Measurements from ENCODE around the gene FOXP1.
A peak's percentile ranks its signal among the peaks of the same experiment; 100 is the strongest.

FOXP1 gene

GRCh38 chr3:71304684-71305083 lies 278.8 kb downstream of the FOXP1 start:
- Histone ChIP-seq H3K79me2 (ENCODE audit: insufficient read depth, low read length) (peaks cover 79% of the 10 kb centered on the region), H3K4me1 (ENCODE audit: insufficient read depth, low read length, severe bottlenecking) (peaks cover 100% of the 10 kb centered on the region), H3K4me3 (ENCODE audit: low read depth, low read length, poor library complexity, severe bottlenecking) (peak overlapping the region; percentile 68), H3K9ac (ENCODE audit: low read length) (peak overlapping the region; percentile 70), H2AFZ (ENCODE audit: low read length) (no peak overlapping the region), H3K27me3 (ENCODE audit: insufficient read depth, low read length) (no peaks in the 10 kb centered on the region), H3K9me3 (ENCODE audit: low read length) (no peaks in the 10 kb centered on the region), H3K36me3 (ENCODE audit: insufficient read depth, low read length) (peaks cover 8% of the 10 kb centered on the region; the same call in 1 of the 2 replicates), H3K9me2 (ENCODE audit: low read depth, low read length) (no peaks in the 10 kb centered on the region), H3F3A (ENCODE audit: insufficient read depth, low read length) (no peaks in the 10 kb centered on the region), H4K20me1 (ENCODE audit: insufficient read depth, low read length) (no peaks in the 10 kb centered on the region), H3K4me2 (ENCODE audit: low read length) (peak overlapping the region; percentile 90), H3K27ac (ENCODE audit: low read depth, low read length, poor library complexity, severe bottlenecking) (peak overlapping the region; percentile 82)
- TF ChIP-seq CTCF (IDR thresholded peaks at IDR 0.05; ENCODE audit: low read length) (peak; percentile 57), EZH2 (IDR thresholded peaks at IDR 0.05; ENCODE audit: borderline replicate concordance, low read length) (no peak)

GRCh38 chr3:71304247-71304646 lies 279.3 kb downstream of the FOXP1 start:
- Histone ChIP-seq H3K79me2 (ENCODE audit: insufficient read depth, low read length) (peaks cover 83% of the 10 kb centered on the region), H4K20me1 (ENCODE audit: insufficient read depth, low read length) (no peaks in the 10 kb centered on the region), H3K9me3 (ENCODE audit: low read length) (no peaks in the 10 kb centered on the region), H3K27ac (ENCODE audit: low read depth, low read length, poor library complexity, severe bottlenecking) (peak overlapping the region; percentile 82), H3K27me3 (ENCODE audit: insufficient read depth, low read length) (no peaks in the 10 kb centered on the region), H3K9me2 (ENCODE audit: low read depth, low read length) (no peaks in the 10 kb centered on the region), H3K4me2 (ENCODE audit: low read length) (peak overlapping the region; percentile 90), H3F3A (ENCODE audit: insufficient read depth, low read length) (no peaks in the 10 kb centered on the region), H2AFZ (ENCODE audit: low read length) (no peak overlapping the region), H3K9ac (ENCODE audit: low read length) (peak overlapping the region; percentile 70), H3K4me3 (ENCODE audit: low read depth, low read length, poor library complexity, severe bottlenecking) (peak overlapping the region; percentile 68), H3K4me1 (ENCODE audit: insufficient read depth, low read length, severe bottlenecking) (peaks cover 96% of the 10 kb centered on the region), H3K36me3 (ENCODE audit: insufficient read depth, low read length) (peaks cover 9% of the 10 kb centered on the region; the same call in 1 of the 2 replicates)
- TF ChIP-seq CTCF (IDR thresholded peaks at IDR 0.05; ENCODE audit: low read length) (no peak), EZH2 (IDR thresholded peaks at IDR 0.05; ENCODE audit: borderline replicate concordance, low read length) (no peak)

GRCh38 chr3:71303627-71304200 lies 279.8 kb downstream of the FOXP1 start:
- peak overlapping the region; percentile 82 for H3K27ac ChIP-seq (ENCODE audit: low read depth, low read length, poor library complexity, severe bottlenecking)
- no peaks in the 10 kb centered on the region for H3F3A ChIP-seq (ENCODE audit: insufficient read depth, low read length)
- H3K9me2 ChIP-seq (ENCODE audit: low read depth, low read length): no peaks in the 10 kb centered on the region
- peak overlapping the region; percentile 70 for H3K9ac ChIP-seq (ENCODE audit: low read length)
- H3K4me3 ChIP-seq (ENCODE audit: low read depth, low read length, poor library complexity, severe bottlenecking): peak overlapping the region; percentile 68
- peaks cover 14% of the 10 kb centered on the region for H3K36me3 ChIP-seq (ENCODE audit: insufficient read depth, low read length)
- H3K9me3 ChIP-seq (ENCODE audit: low read length): no peaks in the 10 kb centered on the region
- H4K20me1 ChIP-seq (ENCODE audit: insufficient read depth, low read length): no peaks in the 10 kb centered on the region
- TF ChIP-seq CTCF (IDR thresholded peaks at IDR 0.05; ENCODE audit: low read length) (no peak; the same call in 1 of the 2 replicates), EZH2 (IDR thresholded peaks at IDR 0.05; ENCODE audit: borderline replicate concordance, low read length) (no peak)
- H3K4me2 ChIP-seq (ENCODE audit: low read length): peak overlapping the region; percentile 90
- peaks cover 88% of the 10 kb centered on the region for H3K79me2 ChIP-seq (ENCODE audit: insufficient read depth, low read length)
- peaks cover 91% of the 10 kb centered on the region for H3K4me1 ChIP-seq (ENCODE audit: insufficient read depth, low read length, severe bottlenecking)
- H3K27me3 ChIP-seq (ENCODE audit: insufficient read depth, low read length): no peaks in the 10 kb centered on the region
- no peak overlapping the region for H2AFZ ChIP-seq (ENCODE audit: low read length)
